NK-92 treated with Interleukin-12 subunit alpha and Interleukin-12 subunit beta, amount 100 ng/mL, for 24 hours (cell line): ENCODE results near the gene UTP3.
"Not testable (repeated sequence)": the region's sequence is repeated elsewhere in the genome, so short reads cannot be mapped to it uniquely, and the experiment has no call there.

Experiments used
- DNase-seq: peaks from one replicate; lab custom pipeline; 2025; lab: John Stamatoyannopoulos, UW

The UTP3 gene

GRCh38 chr4:70687821-70688794 is at the start of gene UTP3:
Gene UTP3 (plus strand): TSS chr4:70688532. CDS start chr4:70688678, 146 bp downstream.
- DNase-seq: peak; percentile 92

GRCh38 chr4:70640192-70640591 is 48.1 kb upstream of the UTP3 start:
- DNase-seq: no peak

GRCh38 chr4:70650741-70651140 is 37.6 kb upstream of the UTP3 start:
- DNase-seq: not testable (repeated sequence)

DNA sequence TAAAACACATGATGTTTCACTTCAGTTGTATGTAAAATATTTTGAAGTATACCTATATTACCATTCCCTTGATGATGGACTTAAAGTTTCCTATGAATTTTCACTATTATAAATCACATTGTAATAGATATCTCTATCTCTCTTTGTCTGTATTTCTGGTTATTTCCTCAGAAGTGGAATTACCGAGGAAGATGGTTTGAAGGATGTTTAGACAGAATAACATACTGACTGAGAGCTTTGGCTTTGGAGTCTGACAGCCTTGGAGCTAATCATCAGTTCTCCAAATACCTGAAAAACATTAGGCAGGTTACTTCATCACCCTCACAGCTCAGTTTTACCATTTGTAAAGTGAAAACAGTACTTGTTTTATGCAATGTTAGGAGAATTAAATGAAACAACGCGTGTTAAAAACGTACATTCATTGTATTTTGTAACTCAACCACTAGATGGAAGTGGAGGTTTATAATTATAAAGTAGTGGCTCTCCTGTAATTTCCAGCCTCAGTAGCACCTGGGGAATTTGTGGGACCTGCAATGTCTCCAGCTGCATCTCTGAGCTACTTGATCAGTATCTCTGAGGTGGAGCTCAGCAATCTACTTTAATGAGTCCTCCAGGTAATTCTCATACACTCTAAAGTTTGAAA is 36.3 kb upstream of the UTP3 start:
- DNase-seq: no peak

DNA sequence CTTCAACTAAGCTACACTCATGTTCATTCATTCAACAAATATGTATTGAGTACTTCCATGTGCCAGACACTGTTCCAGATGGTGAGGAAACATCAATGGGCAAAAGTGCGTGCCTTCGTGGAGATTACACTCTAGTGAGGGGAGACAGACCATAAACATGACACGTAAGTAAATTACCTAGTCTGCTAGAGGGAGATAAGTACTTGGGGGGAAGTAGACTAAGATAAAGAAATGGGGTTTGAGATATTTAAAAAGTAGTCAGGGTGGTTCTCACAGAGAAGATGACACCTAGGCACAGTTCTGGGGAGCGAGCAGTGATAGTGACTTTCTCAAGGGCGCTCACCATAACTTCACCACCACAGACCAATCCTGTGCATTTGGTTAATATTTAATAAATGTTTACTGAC is 33.7 kb upstream of the UTP3 start:
- no peak for DNase-seq

DNA sequence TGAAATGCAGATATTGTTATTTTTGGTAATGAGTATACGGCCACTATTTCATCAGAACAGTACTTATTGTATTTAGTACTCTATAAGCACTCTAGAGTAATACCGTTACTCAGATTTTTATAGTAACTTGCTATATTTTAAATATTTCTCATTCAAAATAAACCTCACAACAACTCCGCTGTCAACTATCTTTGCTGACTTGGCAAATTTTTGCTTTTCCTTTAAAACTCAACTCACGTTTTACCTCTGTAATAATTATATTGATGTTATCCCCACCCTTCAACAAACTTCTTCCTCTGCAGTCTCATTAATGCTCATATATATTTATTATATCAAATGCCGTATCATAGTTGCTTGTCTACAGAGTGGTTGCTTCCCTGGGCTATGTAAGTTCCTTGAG is 31.0 kb upstream of the UTP3 start:
- no peak for DNase-seq

DNA sequence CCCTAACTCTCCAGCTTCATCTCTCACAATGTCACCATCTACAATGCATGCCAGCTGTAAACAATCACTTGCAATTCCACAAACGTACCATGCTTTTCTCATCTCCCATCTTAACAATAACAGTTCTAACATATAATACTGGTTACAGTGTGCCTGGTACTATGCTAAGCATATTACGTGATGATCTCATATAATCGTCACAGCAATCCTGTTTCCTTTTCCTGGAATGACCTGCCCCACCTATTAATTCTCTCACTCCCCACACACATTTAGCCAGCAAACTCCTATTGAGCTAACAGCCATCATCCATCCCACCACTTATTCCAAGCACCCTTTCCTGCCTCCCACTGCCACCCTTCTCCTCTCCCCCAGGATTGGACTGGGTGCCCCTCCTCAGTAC is 29.9 kb upstream of the UTP3 start:
- no peak for DNase-seq

GRCh38 chr4:70660106-70660505 is 28.2 kb upstream of the UTP3 start:
- DNase-seq: no peak

DNA sequence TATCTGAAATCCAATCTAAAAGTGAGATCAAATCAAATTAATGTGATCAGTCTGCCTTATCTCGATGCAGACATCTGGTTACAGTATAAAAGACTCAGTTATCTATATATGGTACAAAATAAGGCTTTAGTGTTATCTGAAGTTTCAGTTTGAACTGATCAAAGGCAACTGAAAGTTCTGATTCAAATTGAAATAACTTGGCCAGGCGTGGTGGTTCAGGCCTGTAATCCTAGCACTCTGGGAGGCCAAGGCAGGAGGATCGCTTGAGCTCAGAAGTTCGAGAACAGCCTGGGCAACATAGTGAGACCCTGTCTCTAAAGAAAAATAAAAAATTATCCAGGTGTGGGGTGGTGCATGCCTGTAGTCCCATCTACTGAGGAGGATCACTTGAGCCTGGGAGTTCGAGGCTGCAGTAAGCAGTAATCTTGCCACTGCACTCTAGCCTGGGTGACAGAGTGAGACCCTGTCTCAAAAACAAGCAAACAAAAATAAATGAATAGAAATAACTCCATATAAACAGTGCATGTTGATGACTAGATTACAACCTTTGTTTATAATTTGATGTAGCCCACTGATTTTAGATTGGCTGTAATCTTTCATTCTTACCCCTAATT is 26.9 kb upstream of the UTP3 start:
- not testable (repeated sequence) for DNase-seq

- DNase-seq: no peak
These were observed 22.0 kb upstream of the UTP3 start, which contains the start of gene JCHAIN for GRCh38 chr4:70666369-70666768. Gene JCHAIN (minus strand): TSS chr4:70666508. CDS start chr4:70666490, 18 bp downstream.

- DNase-seq: no peak
These were observed 20.4 kb upstream of the UTP3 start for GRCh38 chr4:70667740-70668535.

DNA sequence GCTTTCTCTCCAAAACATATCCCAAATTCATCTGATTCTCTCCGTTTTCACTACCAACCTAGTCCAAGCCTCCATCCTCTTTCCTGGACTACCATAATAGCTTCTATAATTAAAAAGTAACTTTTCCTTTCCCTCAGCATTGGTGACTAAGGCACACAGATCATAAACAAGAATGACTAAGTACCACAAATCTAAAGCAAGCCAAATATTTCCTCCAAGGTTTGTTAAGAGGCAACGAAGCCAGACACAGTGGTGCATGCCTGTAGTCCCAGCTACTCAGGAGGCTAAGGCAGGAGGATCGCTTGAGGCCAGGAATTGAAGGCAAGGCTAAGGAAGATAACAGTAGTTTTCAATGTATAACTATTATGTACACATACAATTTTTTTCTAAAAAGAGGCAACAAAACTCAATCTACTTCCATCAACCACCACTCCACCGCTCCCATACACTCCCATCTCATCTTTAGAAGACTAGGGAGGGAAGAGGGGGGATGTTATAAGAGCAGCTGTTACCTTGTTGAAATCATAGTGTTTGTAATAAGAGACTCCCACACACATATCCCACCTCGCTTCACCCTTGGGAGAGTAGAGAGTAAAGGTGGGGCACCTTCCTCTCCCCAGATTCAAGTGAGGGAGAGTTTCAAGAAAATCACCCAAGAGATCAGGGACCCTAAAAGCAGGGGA is 17.9 kb upstream of the UTP3 start:
- DNase-seq: no peak

DNA sequence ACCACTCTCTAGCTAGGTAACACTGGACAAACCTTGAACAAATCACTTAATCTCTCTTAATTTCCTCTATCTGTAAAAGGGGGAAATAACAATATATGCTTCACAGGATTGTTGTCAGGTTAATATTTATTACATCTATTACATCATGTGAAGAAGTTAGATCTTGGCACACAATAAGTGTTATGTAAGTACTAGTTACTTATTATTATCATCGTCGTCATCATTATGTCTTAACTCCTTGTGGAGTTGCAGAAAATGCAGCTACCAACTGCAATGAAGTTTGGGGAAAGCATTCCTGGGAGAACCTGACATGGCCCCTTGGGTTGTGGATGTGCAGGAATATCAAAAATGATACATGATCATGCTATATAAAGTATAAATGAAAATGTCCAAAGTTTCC is 17.2 kb upstream of the UTP3 start:
- no peak for DNase-seq

GRCh38 chr4:70674191-70674590 is 14.1 kb upstream of the UTP3 start:
- DNase-seq: no peak

- no peak for DNase-seq
These were observed 13.6 kb upstream of the UTP3 start for GRCh38 chr4:70674731-70675130.

GRCh38 chr4:70676554-70677090 is 11.7 kb upstream of the UTP3 start:
- no peak for DNase-seq

- no peak for DNase-seq
These were observed 9.8 kb upstream of the UTP3 start for GRCh38 chr4:70678383-70678999.

GRCh38 chr4:70680934-70681333 is 7.4 kb upstream of the UTP3 start:
- DNase-seq: no peak

DNA sequence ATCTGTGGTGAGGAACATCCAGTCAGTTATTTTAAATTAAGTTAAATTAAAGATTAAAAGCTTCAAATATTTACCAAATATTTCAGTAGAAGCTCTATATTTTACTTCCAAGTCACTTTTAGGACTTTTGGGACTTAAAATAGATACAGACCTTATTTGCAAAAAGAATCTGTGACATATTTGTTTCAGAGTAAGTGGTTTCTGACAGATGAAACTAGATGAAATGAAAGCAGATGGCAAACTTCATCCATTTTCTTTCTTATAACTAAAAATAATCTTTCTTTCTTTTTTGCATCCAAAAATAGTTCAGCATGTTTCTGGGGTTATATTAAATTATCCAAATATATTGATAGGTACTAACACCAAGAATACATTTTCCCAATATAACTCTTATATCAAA is 6.6 kb upstream of the UTP3 start:
- no peak for DNase-seq

GRCh38 chr4:70682142-70682541 is 6.2 kb upstream of the UTP3 start:
- DNase-seq: not testable (repeated sequence)

GRCh38 chr4:70687392-70687791 is 940 bp upstream of the UTP3 start:
- DNase-seq: no peak
